GM21390 (cell line): ENCODE results near the gene KCNMB2.

ENCODE experiments used
- ATAC-seq: cut with Tn5 transposase; IDR thresholded peaks from one replicate; pipeline ENCODE4 v1.9.1; 2021; ENCODE audit not compliant: unreplicated experiment

Gene KCNMB2

DNA sequence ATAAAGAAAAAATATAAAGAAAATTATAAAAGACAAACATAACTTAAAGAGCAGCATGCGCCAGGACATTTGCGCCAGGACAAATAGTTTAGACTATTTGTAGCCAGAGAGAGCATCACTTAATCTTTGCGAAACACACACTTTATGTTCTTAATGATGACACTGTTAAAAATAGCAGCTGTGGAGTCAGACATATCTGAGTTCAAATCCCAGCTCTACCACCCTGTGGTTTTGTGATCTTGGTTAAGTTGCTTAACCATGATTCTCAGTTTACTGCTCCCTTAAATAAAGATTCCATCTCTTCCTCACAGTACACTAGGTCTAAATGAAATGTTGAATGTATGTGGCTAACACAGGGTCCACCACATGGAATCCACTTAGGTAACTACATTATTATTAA is 31.4 kb downstream of the KCNMB2 start:
- no peak for ATAC-seq

DNA sequence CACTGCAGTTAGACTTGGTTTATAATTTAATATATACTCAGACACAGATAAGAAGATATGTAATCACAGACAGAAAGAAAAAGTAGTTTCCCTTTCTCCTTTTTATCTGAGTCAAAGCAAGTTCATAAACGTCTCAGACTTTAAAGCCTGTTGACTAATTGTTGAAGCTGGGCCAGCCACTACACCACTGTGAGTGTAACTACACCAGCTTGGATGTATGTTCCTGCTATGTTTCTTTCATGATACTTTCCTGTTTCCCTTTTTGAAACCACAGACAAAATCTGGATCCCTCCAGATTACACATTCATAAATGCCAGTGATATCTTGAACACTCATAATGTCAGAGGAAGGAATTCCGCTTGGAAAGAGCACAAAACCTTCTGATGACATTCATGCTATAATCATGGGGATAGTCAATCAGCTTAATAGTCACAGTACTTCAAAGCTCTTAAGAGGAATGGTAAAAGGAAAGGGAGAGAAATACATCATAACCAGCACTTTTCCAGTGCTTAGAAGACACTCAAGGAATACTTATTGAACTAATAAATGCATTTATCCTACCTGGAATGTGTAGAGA is 32.0 kb downstream of the KCNMB2 start:
- no peak for ATAC-seq

DNA sequence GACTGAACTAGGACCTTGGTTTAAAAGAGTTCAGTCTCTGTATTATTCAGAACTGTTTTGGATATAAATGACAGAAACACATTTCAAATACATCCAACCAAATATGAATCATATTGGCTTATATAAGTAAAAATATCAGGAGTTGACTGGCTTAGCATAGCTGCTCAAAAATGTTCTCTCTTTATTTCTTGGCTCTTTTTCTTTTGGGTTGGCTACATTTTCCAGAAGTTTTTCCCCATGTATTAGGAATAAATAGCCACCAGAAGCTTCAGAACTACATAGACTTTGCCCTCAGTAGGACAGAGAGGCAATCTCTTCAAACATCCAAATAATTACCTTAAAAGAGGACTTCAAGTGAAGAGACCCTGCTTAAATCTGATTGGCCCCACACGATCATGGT is 32.7 kb downstream of the KCNMB2 start:
- ATAC-seq = no peak

DNA sequence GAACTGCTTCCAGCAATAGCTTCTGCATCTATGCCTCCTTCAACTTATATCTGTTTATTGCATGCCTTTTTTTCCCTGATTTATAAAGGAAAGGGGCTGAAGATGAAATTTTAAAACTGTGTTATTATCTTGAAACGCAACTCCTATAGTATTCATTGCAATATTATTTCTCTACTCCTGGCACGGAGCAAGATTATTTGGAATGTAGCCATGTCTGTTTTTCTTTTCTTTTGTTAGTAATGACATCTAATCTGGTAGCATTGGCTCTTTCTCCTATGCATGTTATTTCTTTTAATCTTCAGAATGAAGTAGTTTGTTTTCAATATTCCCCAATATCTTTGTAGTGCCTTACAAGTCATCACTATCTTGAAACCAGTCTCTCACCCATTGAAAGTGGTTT is 33.6 kb downstream of the KCNMB2 start:
- ATAC-seq = no peak

DNA sequence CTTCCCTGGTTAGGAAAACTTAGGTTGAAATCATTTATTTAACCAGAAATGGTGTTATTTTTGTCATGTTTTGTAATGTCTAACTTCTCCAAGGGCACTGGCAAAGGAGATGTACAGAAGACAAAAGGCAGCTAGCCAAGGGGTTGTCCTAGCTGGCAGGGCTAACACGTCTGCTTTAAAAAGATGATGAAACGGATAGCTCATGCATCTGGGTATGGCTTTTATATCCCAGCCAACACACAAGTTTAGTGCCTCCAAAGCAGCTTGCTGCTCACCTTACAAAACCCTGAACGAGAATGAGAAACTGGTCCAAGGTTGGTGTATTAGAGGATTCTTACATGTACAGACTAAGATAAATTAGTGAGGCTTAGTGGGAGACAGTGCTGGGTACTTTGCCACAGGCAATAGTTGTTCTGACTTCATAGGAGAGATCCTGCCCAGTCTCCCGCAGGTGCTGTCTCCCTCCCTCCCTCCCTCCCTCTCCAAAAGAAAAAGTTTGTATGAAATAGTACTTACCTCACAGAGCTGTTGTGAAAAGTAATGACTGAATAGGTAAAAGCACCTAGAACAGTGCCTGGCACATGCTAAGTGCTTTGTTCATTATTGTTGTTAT is 47.8 kb downstream of the KCNMB2 start:
- ATAC-seq = no peak

DNA sequence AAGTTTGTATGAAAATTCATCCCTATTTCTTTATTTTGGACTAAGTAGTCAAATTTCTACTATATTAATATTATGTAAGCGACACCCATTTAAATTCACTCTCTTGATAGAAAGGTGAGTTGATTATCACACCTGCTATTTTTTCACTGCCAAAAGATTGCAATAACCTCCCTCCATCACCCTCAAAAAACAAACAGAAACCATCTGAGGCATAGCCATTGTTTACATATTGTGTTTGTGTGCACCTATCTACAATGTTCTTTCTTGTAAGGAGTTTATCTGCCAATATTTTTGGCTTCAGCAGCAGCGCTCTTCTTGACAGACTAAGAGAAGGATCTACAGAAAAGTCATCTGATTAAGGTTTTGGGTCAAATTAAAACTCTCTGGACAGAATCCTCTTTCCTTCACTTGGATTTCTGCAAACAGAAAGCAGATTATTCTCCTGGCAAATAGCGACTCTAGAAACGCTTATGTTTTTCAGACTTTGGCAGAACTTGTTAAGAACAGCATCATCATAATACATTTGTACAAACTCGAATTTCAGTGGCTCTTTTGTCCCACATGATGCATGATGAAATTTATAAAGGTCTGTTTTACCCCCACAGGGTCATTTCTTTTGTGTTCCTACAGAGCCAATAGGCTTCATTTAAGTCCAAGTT is 48.6 kb downstream of the KCNMB2 start:
- ATAC-seq = no peak

DNA sequence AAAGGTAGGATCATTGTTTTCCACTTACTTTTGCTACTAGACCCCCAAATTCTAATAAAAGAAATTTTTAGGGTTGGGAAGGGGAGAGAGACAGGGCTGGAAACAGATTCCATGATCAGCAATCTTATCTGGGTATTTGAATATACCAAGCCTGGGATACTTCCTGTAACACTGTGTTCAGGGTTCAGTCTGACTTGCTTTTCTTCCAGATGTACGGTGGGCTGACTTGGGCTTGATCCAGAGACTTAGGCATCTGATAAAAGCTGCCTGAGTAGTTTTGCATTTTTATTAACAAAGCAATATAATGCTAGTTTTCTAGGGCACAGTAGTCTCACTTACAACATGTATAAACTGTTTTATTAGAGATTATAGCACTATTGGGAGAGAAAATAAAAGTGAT is 49.2 kb downstream of the KCNMB2 start:
- ATAC-seq = no peak

DNA sequence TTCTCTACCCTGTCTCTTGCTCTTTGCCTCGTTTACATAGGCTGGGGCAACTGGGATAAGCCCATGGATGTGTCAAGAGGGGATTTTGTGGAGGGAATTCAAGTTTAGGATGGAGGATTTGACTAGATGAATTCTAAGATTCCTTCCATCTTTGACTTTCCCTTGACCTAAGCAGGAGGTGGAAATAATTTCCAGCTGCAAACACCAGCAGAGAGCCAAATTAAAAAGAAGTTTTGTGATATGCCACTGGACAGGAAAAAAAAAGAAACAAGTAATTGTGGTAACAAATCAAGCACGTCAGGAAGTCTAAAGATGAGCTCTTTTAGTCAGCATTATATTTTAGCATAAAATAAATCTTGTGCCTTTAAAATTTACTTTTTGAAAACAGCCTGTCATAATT is 49.8 kb downstream of the KCNMB2 start:
- no peak for ATAC-seq

DNA sequence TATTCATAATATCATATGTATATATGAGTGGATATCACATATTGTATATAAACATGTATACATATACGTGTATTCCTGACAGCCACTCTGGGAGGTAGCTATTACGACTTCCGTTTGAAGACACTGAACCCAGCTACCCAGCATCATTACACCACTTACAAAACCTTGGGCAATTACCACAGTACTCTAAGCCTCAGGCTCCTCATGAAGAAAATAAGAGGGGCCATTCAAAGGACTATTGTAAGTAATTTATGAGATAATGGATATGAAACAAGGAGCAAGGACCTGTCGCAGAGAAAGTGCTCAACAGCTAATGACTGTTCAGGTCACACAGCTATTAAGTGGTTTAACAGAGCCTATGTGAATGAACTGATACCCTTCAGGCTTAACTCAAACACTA is 52.4 kb downstream of the KCNMB2 start:
- no peak for ATAC-seq

DNA sequence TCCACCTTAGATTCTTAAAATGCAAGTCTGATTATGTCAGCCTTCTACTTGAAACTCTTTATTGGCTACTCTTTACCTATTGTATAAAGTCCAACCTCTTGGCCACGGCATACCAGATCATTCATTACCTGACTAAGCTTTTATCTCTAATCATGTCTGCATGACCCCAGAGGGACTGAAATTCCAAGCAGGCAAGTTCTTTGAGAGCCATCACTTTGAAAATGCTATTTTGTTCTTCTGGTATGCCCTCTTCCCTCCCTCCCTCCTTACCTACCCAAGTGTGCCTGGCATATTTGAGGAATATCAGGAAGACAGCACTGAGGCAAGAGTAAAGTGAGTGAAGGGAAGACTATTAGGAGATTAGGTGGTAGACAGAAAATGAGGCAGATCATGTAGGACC is 57.5 kb downstream of the KCNMB2 start:
- no peak for ATAC-seq

DNA sequence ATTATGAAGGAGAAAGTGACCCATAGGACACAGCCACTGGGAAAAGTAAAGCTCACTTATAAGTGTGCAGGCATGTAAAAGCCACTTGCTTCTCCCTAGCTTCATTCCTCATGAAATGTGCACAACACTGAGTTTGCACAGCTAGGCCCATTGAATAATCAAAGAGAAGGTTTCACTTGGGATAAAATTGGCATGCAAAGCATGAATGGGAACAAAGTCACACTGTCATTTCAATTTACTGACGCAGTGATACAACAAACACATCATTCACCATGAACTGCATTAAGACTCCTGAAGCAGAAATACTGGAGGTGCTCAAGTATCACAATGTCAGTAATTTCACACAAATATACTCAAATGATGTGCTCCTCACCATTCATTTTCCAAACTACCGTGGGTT is 61.1 kb downstream of the KCNMB2 start:
- ATAC-seq = no peak

DNA sequence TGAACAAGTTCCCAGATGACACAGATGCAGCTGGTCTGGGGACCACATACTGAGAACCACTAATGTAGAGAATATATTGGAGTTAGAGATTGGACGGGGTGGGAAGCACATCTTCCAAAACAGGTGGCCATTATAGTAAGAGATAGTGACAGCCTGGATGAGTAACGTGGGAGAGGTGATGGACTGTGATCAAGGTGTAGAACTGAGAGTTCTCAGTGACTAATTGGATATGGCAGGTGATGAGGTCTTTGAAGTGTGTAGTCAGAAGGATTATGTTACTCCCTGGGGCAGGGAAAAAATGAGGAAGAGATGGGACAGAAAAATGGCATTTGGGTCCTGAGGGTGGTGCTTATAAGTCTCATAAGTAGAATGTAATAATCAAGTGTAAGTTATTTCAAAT is 66.6 kb downstream of the KCNMB2 start:
- ATAC-seq = no peak

DNA sequence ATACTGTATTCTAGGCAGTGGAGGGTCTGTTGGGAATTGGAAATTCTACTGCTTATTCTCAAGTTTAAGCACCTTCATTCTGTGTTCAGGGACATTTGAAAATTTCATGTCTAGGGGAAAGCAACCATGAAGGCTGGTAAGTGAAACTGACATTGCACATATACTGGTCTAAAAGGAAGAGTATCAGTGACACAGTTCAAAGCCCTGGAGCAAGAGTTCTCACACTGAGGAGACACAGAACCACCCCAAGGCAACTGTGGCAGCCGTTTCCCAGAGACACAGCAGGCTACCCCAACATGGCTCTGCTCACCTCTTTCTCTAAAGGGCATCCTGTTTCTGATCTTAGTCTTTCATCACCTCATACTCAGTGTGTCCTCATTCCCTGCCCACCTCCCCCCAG is 67.5 kb downstream of the KCNMB2 start:
- ATAC-seq = peak; percentile 48

DNA sequence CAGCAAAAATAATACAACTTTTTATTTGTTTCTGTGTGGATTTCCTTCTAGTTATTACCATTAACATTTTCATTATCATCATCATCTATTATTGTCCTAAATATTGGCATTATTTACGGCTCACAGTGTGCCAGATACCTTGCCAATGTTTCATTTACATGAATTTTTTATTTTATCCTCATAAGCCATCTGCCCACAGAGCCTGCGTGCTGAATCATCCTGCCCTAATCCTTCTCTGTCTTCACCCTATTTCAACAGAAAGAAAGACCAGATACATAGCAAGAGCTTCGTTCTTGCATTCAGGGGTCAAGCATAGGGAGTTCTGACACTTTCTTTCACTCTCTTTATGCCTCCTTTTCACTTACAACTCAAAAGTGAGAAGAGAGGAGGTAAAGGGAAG is 82.0 kb downstream of the KCNMB2 start:
- ATAC-seq = no peak

DNA sequence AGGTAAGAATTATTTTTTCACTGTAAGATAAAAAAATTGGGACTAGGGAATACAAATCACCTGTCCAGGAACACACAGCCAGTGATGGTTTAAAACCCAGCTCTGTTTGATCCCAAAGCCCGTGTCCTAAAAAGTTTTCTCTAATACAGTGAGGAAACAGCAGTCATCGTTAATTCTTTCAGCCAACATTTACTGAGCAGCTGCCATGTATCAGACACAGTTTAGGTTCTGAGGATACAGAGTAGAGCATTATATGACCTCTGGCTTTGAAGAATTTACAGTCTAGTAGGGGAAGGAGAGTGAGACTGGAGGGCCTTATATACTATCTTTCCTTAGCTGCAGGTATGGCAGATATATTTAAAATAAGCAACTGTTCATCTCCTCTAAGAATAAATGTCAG is 82.7 kb downstream of the KCNMB2 start:
- no peak for ATAC-seq

DNA sequence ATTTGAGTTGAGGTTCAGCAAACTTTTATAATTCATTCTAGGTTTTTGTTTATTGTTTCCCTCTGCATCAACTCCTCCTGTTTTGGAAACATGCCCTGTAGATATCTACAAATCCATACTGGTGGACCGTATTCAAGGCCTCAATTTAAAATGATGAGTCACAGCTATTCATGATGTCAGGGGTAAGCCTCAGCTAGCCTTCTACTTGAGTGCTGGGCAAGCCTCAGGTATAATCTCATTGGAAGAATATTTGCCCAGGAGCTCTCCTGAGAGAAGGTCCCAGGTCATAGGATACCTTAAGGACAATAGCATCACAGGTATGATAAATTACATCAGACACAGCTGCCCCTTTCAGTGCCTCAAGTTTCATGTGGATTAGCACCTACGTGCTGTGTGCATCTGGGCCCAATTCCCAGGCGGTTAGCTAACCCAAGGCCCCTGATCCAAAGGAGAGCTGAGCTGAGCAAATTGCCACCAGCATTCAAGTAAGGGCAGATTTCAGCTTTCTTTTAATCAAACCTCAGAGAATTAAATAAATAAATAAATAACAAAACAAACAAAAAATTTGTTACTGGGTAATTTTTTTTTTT is 87.5 kb downstream of the KCNMB2 start:
- ATAC-seq = no peak

DNA sequence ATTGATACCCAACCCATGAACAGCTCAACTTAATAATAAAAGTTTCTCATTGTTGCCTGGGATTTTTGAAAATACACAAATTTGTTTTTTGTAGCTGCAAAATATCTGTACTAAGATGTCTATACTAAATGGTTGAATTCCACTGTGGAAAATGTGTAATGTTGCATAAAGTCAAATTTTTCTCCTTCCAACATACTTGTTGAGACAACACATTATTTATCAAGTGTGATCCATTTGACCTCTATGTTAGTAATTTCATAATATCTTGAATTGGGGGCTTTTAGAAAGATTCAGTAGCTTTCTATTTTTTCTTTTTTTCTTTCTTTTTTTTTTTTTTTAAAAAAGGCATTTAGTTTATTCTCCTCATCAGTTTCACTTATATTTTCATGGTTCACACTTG is 88.0 kb downstream of the KCNMB2 start:
- no peak for ATAC-seq

DNA sequence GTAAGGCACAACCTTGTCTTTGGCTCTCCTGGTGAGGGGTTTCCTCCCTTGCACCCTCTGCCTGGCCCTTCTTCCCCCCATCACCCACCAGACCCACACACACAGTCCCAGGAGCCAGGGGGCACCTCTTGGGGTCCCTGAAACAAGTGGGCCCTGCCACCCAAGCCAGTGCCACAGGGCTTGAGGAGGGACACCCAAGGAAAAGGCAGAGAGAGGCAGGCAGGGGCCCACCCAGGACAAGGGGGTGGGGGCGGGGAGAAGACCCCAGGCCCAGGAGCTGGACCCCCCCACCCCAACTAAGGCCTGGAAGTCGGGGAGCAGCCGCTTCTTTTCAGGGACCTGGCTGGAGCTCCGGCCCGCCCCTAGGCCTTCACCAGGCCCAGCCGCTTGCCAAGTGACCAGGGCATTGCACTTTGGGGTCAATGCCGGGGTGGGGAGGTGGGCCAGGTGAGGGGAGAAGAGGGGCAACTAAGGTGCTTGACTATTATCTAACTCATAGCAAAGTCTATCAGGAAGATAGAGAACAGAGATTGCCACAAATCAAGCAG is 88.9 kb downstream of the KCNMB2 start:
- no peak for ATAC-seq

DNA sequence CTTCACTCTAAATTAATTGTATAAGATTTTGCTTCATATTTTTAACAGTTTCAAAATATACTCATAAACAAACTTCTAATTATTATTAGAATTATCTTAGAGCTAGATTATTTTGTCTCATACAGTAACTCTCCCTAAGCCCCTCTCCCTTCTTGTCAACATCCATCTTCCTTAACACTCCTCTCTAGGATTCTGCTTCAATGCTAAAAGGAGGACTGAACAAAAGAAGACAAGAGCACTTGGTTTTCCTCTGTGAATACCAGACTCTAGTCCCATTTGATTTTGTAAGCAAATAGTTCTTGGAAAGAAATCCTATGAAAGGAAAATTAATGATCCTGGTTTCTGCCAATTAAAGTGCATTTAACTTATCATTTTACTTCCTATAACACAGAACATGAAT is 91.8 kb downstream of the KCNMB2 start:
- ATAC-seq = no peak

DNA sequence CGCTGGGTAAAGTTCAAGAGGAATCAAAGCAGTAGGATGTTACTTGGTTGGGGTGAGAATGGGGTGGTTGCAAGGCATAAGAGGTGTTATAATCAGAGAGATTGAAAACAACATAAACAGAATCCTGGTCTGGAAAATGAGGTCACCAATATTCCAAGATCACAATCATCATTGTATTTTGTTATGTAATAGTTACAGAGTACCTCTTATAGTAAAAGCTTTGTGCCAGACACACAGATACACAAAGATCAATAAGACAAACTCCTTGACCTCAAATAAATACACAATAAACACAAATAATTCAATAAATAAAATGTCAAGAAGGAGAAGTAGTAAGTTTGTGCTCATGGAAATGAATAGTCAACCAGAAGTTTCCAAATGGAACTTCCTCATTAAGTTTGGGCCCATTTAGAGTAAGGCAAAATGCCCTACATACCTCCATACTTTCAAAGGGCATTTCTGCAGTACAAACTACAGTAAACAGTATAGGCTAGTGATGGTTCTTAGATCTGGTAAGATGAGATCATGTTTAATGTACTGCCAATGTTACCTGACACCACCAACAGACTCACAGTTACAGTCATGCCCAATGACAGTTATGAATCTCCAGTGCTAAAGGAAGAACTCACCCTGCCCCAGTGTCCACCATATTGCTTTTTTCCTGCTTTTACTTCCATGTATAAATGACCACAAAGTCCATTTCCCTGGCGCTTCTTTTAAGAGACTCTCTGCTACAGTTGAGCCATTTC is 93.4 kb downstream of the KCNMB2 start:
- no peak for ATAC-seq

DNA sequence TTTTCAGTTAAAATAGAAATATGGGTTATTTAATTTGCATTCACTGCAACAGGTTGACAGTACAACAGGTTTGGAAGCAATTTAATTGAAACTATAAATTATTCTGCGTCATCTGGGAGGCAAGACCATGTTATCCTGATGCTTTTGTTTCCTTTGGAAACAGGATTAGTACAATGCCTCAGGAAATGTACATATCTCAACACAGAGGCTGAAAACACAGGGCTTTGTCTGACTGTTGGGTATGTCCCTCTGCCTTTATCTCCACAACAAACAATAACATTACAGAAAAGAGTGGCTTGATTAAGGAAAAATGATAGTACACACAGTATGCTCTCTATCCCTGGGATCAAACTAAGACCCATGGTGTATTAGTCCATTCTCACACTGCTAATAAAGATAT is 95.7 kb downstream of the KCNMB2 start:
- no peak for ATAC-seq

DNA sequence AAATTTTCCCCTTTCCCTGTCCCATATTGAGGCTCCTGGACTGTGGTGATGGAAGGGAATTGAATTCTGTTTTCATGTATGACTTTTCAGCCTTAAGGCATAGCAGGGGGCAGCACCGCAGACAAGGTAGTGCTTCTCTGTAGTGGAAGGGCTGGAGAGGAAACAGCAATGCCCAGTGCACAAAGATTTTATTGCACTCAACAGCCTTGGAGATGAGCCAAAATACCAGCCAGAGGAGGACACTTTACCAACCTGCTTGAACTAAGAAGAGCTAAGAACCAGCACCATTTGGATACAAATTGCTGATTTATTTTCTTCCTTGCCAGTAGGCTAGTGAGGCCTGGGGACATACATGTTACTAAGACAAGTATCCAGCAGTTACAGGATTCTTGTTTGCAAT is 98.7 kb downstream of the KCNMB2 start:
- no peak for ATAC-seq
